GM18526 (cell line): ENCODE data around the gene USP5.
A peak's percentile ranks its signal among the peaks of the same experiment; 100 is the strongest.

Experiments
- POLR2A ChIP-seq: IDR thresholded peaks from 3 replicates; pipeline ENCODE4 v1.6.1; 2011; ENCODE audit not compliant: insufficient read length; ENCODE audit errors: extremely low read depth

Gene USP5

GRCh38 chr12:6843118-6843902, 8.6 kb upstream of the USP5 start:
- no peak for TF ChIP-seq POLR2A

GRCh38 chr12:6845395-6845794, 6.6 kb upstream of the USP5 start:
- no peak for TF ChIP-seq POLR2A

- TF ChIP-seq POLR2A: no peak
These were observed 5.6 kb upstream of the USP5 start for GRCh38 chr12:6846316-6846869.

GRCh38 chr12:6847676-6848075, 4.3 kb upstream of the USP5 start:
- no peak for TF ChIP-seq POLR2A

GRCh38 chr12:6849427-6849826, 2.5 kb upstream of the USP5 start:
- TF ChIP-seq POLR2A: no peak

GRCh38 chr12:6849976-6850560, 1.9 kb upstream of the USP5 start:
- TF ChIP-seq POLR2A: no peak

GRCh38 chr12:6850796-6851152, 1.2 kb upstream of the USP5 start:
- no peak for TF ChIP-seq POLR2A

GRCh38 chr12:6851153-6851920, 613 bp upstream of the USP5 start, which contains the start of gene CDCA3:
TSS of gene CDCA3 (minus strand) at chr12:6851286. CDS start at chr12:6850952, 334 bp downstream.
- peak; percentile 78 for TF ChIP-seq POLR2A

- TF ChIP-seq POLR2A: no peak
These were observed 853 bp downstream of the USP5 start for GRCh38 chr12:6852651-6853354.

GRCh38 chr12:6853626-6854025, 1.7 kb downstream of the USP5 start:
- no peak for TF ChIP-seq POLR2A

- no peak for TF ChIP-seq POLR2A
These were observed 2.1 kb downstream of the USP5 start for GRCh38 chr12:6854036-6854435.

- TF ChIP-seq POLR2A: no peak
These were observed 3.4 kb downstream of the USP5 start for GRCh38 chr12:6855322-6855721.

- no peak for TF ChIP-seq POLR2A
These were observed 6.8 kb downstream of the USP5 start for GRCh38 chr12:6858799-6859198.

GRCh38 chr12:6860116-6860515, 8.2 kb downstream of the USP5 start:
- no peak for TF ChIP-seq POLR2A

- no peak for TF ChIP-seq POLR2A
These were observed 9.0 kb downstream of the USP5 start for GRCh38 chr12:6860942-6861341.
